Measurements from ENCODE around the gene COL4A2.

The COL4A2 gene

DNA sequence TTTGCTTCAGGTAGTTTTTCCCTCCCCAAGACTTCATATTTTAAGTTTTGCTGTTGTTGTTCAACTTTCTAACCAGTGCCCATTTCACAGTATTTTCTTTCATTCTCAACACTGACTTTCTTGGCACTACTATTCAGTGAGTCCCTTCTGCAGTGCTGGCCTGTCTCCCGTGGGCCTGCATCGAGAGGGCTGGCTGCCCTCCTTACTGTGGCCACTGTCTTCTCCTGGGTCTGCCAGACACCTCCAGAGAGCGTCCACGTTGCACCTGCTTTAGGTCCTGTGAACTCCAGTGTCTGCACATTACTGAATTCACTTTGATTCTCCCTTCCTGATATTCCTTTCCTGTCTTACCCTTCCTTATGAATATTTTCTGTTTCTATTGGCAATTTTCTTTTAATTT lies 27.4 kb upstream of the COL4A2 start:
- Histone ChIP-seq H3F3A (ENCODE audit: insufficient read depth, low read length) (no peaks in the 10 kb centered on the region), H2AFZ (ENCODE audit: low read length) (no peak overlapping the region), H3K9me2 (replicated peaks; ENCODE audit: insufficient read depth, low read length) (no peaks in the 10 kb centered on the region), H3K4me3 (ENCODE audit: low read length) (no peak overlapping the region), H3K27ac (ENCODE audit: low read length) (no peak overlapping the region), H3K9me3 (replicated peaks; ENCODE audit: insufficient read depth, low read length) (no peaks in the 10 kb centered on the region), H3K36me3 (replicated peaks; ENCODE audit: insufficient read depth, low read length) (no peaks in the 10 kb centered on the region), H3K79me2 (ENCODE audit: low read length) (no peaks in the 10 kb centered on the region), H4K20me1 (ENCODE audit: insufficient read depth, low read length) (no peaks in the 10 kb centered on the region), H3K9ac (ENCODE audit: low read length) (no peak overlapping the region), H3K4me2 (ENCODE audit: low read depth, low read length) (no peak overlapping the region), H3K4me1 (ENCODE audit: low read length) (no peaks in the 10 kb centered on the region), H3K27me3 (replicated peaks; ENCODE audit: insufficient read depth, low read length) (no peaks in the 10 kb centered on the region)
- TF ChIP-seq CTCF (IDR thresholded peaks at IDR 0.05; ENCODE audit: low read length) (no peak), EZH2 (optimal IDR thresholded peaks at IDR 0.05; ENCODE audit: low read depth, low read length) (no peak), EZH2phosphoT487 (IDR thresholded peaks at IDR 0.05; ENCODE audit: low read length) (no peak)
- DNase-seq = no peak

DNA sequence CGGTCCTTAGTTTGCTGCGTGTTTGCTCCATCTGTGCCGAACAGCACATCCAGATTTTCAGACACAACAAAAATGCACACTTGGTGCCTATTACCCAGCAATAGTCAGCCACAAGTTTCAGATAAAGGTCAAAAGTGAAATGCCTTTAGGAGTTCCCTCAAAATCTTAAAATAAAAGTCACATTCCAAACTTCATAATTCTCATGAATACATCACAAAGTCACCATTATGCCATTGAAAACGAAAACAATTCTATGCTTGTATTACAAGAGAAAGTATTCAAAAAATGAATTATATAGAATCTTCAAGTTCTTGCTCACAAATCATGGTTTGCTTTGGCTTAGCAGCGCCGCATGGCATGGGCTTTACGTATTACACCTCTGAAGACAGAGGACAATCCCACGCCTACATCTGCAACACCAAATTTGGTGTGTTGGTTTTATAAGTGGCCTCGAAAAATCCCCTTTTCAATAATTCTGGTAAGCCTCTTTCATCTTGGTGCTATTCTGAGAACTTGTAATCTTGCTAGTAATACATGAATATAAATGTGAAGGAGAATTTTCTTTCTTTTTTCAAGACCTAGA lies 26.8 kb upstream of the COL4A2 start:
- Histone ChIP-seq H3K36me3 (replicated peaks; ENCODE audit: insufficient read depth, low read length) (no peaks in the 10 kb centered on the region), H3K9ac (ENCODE audit: low read length) (no peak overlapping the region), H3K27me3 (replicated peaks; ENCODE audit: insufficient read depth, low read length) (no peaks in the 10 kb centered on the region), H3K9me2 (replicated peaks; ENCODE audit: insufficient read depth, low read length) (no peaks in the 10 kb centered on the region), H3K4me3 (ENCODE audit: low read length) (no peak overlapping the region), H3F3A (ENCODE audit: insufficient read depth, low read length) (no peaks in the 10 kb centered on the region), H3K9me3 (replicated peaks; ENCODE audit: insufficient read depth, low read length) (no peaks in the 10 kb centered on the region), H3K27ac (ENCODE audit: low read length) (no peak overlapping the region), H3K4me1 (ENCODE audit: low read length) (no peaks in the 10 kb centered on the region), H2AFZ (ENCODE audit: low read length) (no peak overlapping the region), H3K79me2 (ENCODE audit: low read length) (no peaks in the 10 kb centered on the region), H3K4me2 (ENCODE audit: low read depth, low read length) (no peak overlapping the region), H4K20me1 (ENCODE audit: insufficient read depth, low read length) (no peaks in the 10 kb centered on the region)
- TF ChIP-seq CTCF (IDR thresholded peaks at IDR 0.05; ENCODE audit: low read length) (no peak), EZH2phosphoT487 (IDR thresholded peaks at IDR 0.05; ENCODE audit: low read length) (no peak), EZH2 (optimal IDR thresholded peaks at IDR 0.05; ENCODE audit: low read depth, low read length) (no peak)
- no peak for DNase-seq

GRCh38 chr13:110280985-110281688 lies 25.9 kb upstream of the COL4A2 start:
- Histone ChIP-seq H3K9ac (ENCODE audit: low read length) (no peak overlapping the region), H2AFZ (ENCODE audit: low read length) (no peak overlapping the region), H3K4me3 (ENCODE audit: low read length) (no peak overlapping the region), H3K79me2 (ENCODE audit: low read length) (no peaks in the 10 kb centered on the region), H3K4me2 (ENCODE audit: low read depth, low read length) (no peak overlapping the region), H3F3A (ENCODE audit: insufficient read depth, low read length) (no peaks in the 10 kb centered on the region), H3K27me3 (replicated peaks; ENCODE audit: insufficient read depth, low read length) (no peaks in the 10 kb centered on the region), H3K27ac (ENCODE audit: low read length) (no peak overlapping the region), H4K20me1 (ENCODE audit: insufficient read depth, low read length) (no peaks in the 10 kb centered on the region), H3K9me2 (replicated peaks; ENCODE audit: insufficient read depth, low read length) (no peaks in the 10 kb centered on the region), H3K36me3 (replicated peaks; ENCODE audit: insufficient read depth, low read length) (no peaks in the 10 kb centered on the region), H3K9me3 (replicated peaks; ENCODE audit: insufficient read depth, low read length) (no peaks in the 10 kb centered on the region), H3K4me1 (ENCODE audit: low read length) (no peaks in the 10 kb centered on the region)
- no peak for TF ChIP-seq CTCF (IDR thresholded peaks at IDR 0.05; ENCODE audit: low read length)
- TF ChIP-seq EZH2phosphoT487 (IDR thresholded peaks at IDR 0.05; ENCODE audit: low read length) = no peak
- TF ChIP-seq EZH2 (optimal IDR thresholded peaks at IDR 0.05; ENCODE audit: low read depth, low read length) = no peak
- no peak for DNase-seq

Measured in MM.1S (cell line).